Endodermal cell (in vitro differentiated cells): ENCODE results near the gene HLCS. TPM values are rescaled to one million over a fixed set of nuclear protein-coding genes. Genes with fewer than 3 reads are reported as not detected.

Experiments used
- DNase-seq: peaks from one replicate; pipeline ENCODE4 v3.0.0-alpha.2; 2017
- H3K27ac ChIP-seq: 2 replicates; pipeline ENCODE4 v1.5.1; 2013; ENCODE audit warnings: mild to moderate bottlenecking, low read depth, low read length, moderate library complexity
- H3K27me3 ChIP-seq: 2 replicates; pipeline ENCODE4 v1.6.1; 2013; ENCODE audit warnings: mild to moderate bottlenecking, low read length, moderate library complexity; ENCODE audit not compliant: insufficient read depth, control insufficient read depth, poor library complexity, severe bottlenecking
- H3K36me3 ChIP-seq: 2 replicates; pipeline ENCODE4 v1.7.0; 2013; ENCODE audit warnings: mild to moderate bottlenecking, low read length, moderate library complexity; ENCODE audit not compliant: control insufficient read depth, insufficient read depth
- H3K4me1 ChIP-seq: one replicate; pipeline ENCODE4 v1.7.0; 2013; ENCODE audit warnings: low read length; ENCODE audit not compliant: control insufficient read depth, insufficient read depth
- H3K4me3 ChIP-seq: 2 replicates; pipeline ENCODE4 v1.5.1; 2013; ENCODE audit warnings: mild to moderate bottlenecking, low read length, moderate library complexity
- H3K9ac ChIP-seq: 2 replicates; pipeline ENCODE4 v1.6.1; 2013; ENCODE audit warnings: mild to moderate bottlenecking, low read length, moderate library complexity; ENCODE audit not compliant: poor library complexity, severe bottlenecking; ENCODE audit errors: extremely low read depth
- H3K9me3 ChIP-seq: 2 replicates; pipeline ENCODE4 v1.6.1; 2013; ENCODE audit warnings: mild to moderate bottlenecking, low read length, moderate library complexity; ENCODE audit not compliant: control insufficient read depth
- H3K27ac Mint-ChIP-seq: 2 replicates; pipeline ENCODE4 v1.8.0; 2020; ENCODE audit warnings: mixed read lengths
- H3K27me3 Mint-ChIP-seq: 2 replicates; pipeline ENCODE4 v1.8.0; 2021; ENCODE audit warnings: mild to moderate bottlenecking, mixed read lengths; ENCODE audit not compliant: insufficient read depth
- H3K36me3 Mint-ChIP-seq: 2 replicates; pipeline ENCODE4 v1.8.0; 2020; ENCODE audit warnings: low read depth, mixed read lengths
- H3K4me1 Mint-ChIP-seq: 2 replicates; pipeline ENCODE4 v1.8.0; 2020; ENCODE audit warnings: mixed read lengths
- H3K4me3 Mint-ChIP-seq: 2 replicates; pipeline ENCODE4 v1.8.0; 2020; ENCODE audit warnings: mild to moderate bottlenecking, moderate library complexity, mixed read lengths
- H3K9me3 Mint-ChIP-seq: 2 replicates; pipeline ENCODE4 v1.8.0; 2020; ENCODE audit warnings: mild to moderate bottlenecking, mixed read lengths
- CTCF ChIP-seq: fragments of 200-600 bp; sonication (generic); conservative IDR thresholded peaks from 2 replicates; pipeline ENCODE4 v1.5.0; 2021; ENCODE audit warnings: antibody characterized with exemption, mild to moderate bottlenecking
- WGBS, 2 experiments: methylation state at CpG; one replicate each; pipeline versions ENCODE4 v1.1.5 to v1.1.7; 2013; ENCODE audit warnings: missing lambda C conversion rate in 2 of 2, mixed read lengths in 1 of 2; ENCODE audit not compliant: insufficient coverage in 1 of 2, insufficient read length in 1 of 2; 5-methylcytosine and 5-hydroxymethylcytosine counted together
- total RNA-seq, 2 donors: library from RNA; stranded (reverse); fragmentation: NEBNext Ultra II Directional in 1 of 2; extraction: Animal tissue kit (Norgen Biotek cat#: 25700) in 1 of 2; gene quantifications; 2 replicates in 1 of 2; 3 replicates in 1 of 2; pipeline ENCODE4 v1.2.1, GENCODE V29; 2021

HLCS gene
- total RNA-seq, 2 donors from 2014 or later = 25.0 to 30.1 TPM

- Mint-ChIP-seq H3K9me3 (no peaks in the 10 kb centered on the region), H3K4me3 (no peak overlapping the region), H3K27me3 (peaks cover 59% of the 10 kb centered on the region), H3K27ac (no peak overlapping the region), H3K4me1 (peaks cover 4% of the 10 kb centered on the region), H3K36me3 (no peaks in the 10 kb centered on the region)
- no peak for TF ChIP-seq CTCF
- Histone ChIP-seq H3K9me3 (no peaks in the 10 kb centered on the region), H3K36me3 (no peaks in the 10 kb centered on the region), H3K9ac (no peak overlapping the region), H3K27me3 (peaks cover 47% of the 10 kb centered on the region), H3K4me1 (no peaks in the 10 kb centered on the region), H3K27ac (no peak overlapping the region), H3K4me3 (no peak overlapping the region)
- DNase-seq = no peak
- 74 to 80% methylated on average over 6 of the region's 6 CpGs for WGBS, 2 experiments
These were observed 248.5 kb downstream of the HLCS start for GRCh38 chr21:36717976-36718375.

GRCh38 chr21:36716836-36717235 is 249.6 kb downstream of the HLCS start:
- Histone ChIP-seq H3K4me3 (no peak overlapping the region), H3K9me3 (no peaks in the 10 kb centered on the region), H3K4me1 (no peaks in the 10 kb centered on the region), H3K27me3 (peaks cover 58% of the 10 kb centered on the region), H3K36me3 (no peaks in the 10 kb centered on the region), H3K9ac (no peak overlapping the region), H3K27ac (no peak overlapping the region)
- Mint-ChIP-seq H3K9me3 (no peaks in the 10 kb centered on the region), H3K4me3 (no peak overlapping the region), H3K4me1 (peaks cover 4% of the 10 kb centered on the region), H3K36me3 (no peaks in the 10 kb centered on the region), H3K27me3 (peaks cover 66% of the 10 kb centered on the region), H3K27ac (no peak overlapping the region)
- no peak for TF ChIP-seq CTCF
- 89 to 94% methylated on average over 7 to 9 of the region's 9 CpGs for WGBS, 2 experiments
- DNase-seq = no peak

- Histone ChIP-seq H3K4me1 (no peaks in the 10 kb centered on the region), H3K27me3 (peaks cover 63% of the 10 kb centered on the region), H3K9me3 (no peaks in the 10 kb centered on the region), H3K4me3 (no peak overlapping the region), H3K36me3 (no peaks in the 10 kb centered on the region), H3K9ac (no peak overlapping the region), H3K27ac (no peak overlapping the region)
- no peak for TF ChIP-seq CTCF
- no peak for DNase-seq
- no peak overlapping the region for H3K27ac Mint-ChIP-seq
- peaks cover 68% of the 10 kb centered on the region for H3K27me3 Mint-ChIP-seq
- H3K36me3 Mint-ChIP-seq = no peaks in the 10 kb centered on the region
- H3K9me3 Mint-ChIP-seq = no peaks in the 10 kb centered on the region
- H3K4me3 Mint-ChIP-seq = no peak overlapping the region
- peaks cover 4% of the 10 kb centered on the region for H3K4me1 Mint-ChIP-seq
- WGBS, 2 experiments = 91% methylated on average over 1 of the region's 2 CpGs; no CpG with 5 or more reads in 1 of the 2 experiments
These were observed 250.1 kb downstream of the HLCS start for GRCh38 chr21:36716387-36716786.
